Epithelial cell of esophagus (primary cell): ENCODE measurements around the gene WNK2.

ENCODE experiments used
- DNase-seq: peaks from one replicate; pipeline ENCODE4 v3.0.0; 2010; ENCODE audit warnings: low read depth
- H3K4me3 ChIP-seq: 2 replicates; pipeline ENCODE4 v1.5.1; 2011; ENCODE audit warnings: mild to moderate bottlenecking, low read length, control low read depth
- TF ChIP-seq, protein P1 (sequence below): IDR thresholded peaks from 2 replicates; pipeline ENCODE4 v1.5.1; 2011; ENCODE audit warnings: low read depth, mild to moderate bottlenecking, low read length, control low read depth, inconsistent platforms; ENCODE audit not compliant: insufficient read depth; ENCODE audit errors: missing control alignments

WNK2 gene

GRCh38 chr9:93197670-93198069, 13.7 kb downstream of the WNK2 start:
- DNase-seq, result no peak
- no peak overlapping the region for H3K4me3 ChIP-seq
- TF ChIP-seq, protein P1, sequence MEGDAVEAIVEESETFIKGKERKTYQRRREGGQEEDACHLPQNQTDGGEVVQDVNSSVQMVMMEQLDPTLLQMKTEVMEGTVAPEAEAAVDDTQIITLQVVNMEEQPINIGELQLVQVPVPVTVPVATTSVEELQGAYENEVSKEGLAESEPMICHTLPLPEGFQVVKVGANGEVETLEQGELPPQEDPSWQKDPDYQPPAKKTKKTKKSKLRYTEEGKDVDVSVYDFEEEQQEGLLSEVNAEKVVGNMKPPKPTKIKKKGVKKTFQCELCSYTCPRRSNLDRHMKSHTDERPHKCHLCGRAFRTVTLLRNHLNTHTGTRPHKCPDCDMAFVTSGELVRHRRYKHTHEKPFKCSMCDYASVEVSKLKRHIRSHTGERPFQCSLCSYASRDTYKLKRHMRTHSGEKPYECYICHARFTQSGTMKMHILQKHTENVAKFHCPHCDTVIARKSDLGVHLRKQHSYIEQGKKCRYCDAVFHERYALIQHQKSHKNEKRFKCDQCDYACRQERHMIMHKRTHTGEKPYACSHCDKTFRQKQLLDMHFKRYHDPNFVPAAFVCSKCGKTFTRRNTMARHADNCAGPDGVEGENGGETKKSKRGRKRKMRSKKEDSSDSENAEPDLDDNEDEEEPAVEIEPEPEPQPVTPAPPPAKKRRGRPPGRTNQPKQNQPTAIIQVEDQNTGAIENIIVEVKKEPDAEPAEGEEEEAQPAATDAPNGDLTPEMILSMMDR, result no peak

DNA sequence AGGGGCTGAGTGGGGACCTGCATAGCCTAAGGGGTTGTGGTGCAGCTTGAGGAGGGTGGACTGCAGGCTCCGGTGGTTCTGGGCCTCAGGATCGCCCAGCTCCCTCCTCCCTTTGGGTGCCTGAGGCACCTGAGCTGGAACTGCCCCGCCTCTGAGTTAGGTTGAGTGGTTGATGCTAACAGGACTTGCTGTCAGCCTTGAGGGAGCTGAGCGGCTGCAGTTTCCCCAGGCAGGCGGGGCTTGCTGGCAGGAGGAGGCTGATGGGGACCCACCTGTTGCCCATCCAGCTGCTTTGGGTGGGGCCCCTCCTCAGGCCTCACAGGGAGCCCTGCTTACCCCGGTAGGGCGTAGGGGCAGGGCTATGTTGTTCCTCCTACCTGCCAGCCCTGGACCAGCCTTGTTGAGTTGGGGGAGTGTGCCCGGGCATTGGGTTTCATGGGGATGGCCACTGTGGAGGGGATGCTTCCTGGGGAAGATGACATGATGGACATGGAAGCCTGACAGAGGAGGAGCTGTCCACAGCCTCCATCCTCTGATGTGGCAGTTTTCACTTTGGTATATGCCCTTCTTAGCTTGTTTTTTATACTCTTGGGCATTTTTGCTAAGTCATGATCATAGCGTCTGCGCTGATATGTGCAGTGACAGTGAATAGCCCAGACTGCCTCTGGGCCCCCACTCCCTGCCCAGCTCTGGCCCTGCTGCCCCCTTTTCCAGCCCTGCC, 14.3 kb downstream of the WNK2 start:
- DNase-seq, result no peak
- no peak overlapping the region for H3K4me3 ChIP-seq
- TF ChIP-seq, protein P1, result no peak

DNA sequence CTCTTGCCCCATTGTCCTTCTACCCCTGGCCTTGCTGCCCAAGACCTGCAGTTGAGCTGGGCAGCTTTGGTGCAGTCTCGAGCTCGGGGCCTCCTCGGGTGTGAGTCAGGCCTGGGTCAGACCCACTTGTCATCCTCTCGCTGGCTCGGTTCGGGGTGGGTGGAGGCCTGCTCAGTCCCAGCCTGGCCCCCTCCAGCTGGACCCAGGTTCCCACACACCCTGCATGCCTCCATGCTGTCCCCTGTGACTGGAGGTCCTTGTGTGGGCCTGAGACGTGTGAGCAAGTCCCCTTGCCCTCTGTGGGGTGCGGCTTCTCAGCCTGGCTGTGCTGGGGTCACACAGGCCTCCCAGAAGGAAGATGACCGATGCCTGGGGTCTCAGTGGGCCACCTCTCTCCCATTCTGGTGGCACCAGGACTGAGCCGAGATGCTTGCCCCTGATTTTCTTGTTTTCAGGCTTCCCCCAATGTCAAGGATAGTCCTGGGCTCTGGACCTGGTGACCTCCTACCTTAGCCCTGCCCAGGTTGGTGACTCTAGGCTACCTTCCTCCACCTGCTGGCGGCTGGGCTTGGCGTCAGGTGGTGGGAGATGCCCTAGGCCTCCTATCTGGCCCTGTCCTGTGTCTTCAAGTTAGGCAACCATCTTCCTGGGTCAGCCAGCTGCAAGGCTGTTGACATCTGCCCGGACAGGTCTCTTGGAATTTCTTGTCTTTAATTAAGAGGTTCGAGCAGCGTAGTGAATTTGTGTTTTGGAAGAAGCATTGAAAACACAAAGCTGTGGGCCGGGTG, 15.1 kb downstream of the WNK2 start:
- no peak overlapping the region for H3K4me3 ChIP-seq
- DNase-seq, result no peak
- TF ChIP-seq, protein P1, result no peak

DNA sequence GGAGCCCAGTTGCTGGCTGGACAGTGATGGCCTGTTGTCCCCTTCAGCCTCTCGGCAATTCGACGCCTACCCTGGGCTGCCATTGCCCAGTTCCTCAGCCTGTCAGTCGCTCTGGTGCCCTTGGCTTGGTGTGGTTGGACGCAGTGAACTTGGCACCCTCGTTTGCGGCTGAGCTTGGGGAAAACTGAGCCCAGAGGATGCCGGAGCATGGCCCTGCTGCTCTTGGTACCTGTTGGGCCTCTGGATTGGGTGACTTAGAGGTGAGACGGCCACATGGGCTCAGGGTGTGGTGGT, 16.5 kb downstream of the WNK2 start:
- H3K4me3 ChIP-seq, result no peak overlapping the region

GRCh38 chr9:93200989-93201334, 17.0 kb downstream of the WNK2 start:
- TF ChIP-seq, protein P1, result no peak
- DNase-seq, result no peak

More for the DNA sequence above, 16.5 kb downstream of the WNK2 start:
- DNase-seq, result no peak
- TF ChIP-seq, protein P1, result no peak

DNA sequence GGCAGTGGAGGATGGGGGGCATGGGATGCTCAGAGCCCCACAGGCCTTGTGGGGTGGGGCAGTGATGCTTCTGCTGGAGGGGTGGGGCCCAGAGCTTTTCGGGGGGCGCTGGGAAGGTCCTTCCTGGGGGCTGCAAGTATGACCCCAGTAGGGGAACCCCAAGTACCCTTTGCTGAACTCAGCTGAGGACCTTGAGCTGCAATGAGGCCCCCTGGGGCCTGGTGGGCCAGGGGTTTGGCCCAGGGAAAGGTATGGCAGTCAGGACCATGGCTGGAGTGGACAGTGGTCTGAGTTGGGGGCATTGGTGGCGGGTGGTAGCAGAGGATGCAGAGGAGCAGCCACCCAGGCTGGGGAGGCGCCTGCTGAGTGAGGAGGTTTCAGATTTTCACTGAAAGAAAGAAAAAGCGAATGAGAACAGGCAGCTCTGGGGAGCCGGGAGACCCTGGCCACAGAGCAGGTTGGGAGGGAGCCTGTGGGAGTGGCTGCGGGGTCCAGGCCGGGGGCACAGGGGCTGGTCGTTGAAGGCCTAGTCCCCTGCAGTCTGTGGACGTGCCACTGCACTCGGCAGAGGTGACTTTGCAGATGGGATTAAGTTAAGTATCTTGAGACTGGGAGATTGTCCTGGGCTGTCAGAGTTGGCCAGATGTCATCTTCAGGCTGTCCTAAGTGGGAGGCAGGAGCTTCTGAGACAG, 19.2 kb downstream of the WNK2 start:
- DNase-seq, result no peak
- H3K4me3 ChIP-seq, result no peak overlapping the region
- TF ChIP-seq, protein P1, result no peak

More at GRCh38 chr9:93200989-93201334, 17.0 kb downstream of the WNK2 start:
- no peak overlapping the region for H3K4me3 ChIP-seq
